ENCODE measurements around the gene TRIM72.
"Not testable (repeated sequence)": the region's sequence is repeated elsewhere in the genome, so short reads cannot be mapped to it uniquely, and the experiment has no call there.

TRIM72 gene

DNA sequence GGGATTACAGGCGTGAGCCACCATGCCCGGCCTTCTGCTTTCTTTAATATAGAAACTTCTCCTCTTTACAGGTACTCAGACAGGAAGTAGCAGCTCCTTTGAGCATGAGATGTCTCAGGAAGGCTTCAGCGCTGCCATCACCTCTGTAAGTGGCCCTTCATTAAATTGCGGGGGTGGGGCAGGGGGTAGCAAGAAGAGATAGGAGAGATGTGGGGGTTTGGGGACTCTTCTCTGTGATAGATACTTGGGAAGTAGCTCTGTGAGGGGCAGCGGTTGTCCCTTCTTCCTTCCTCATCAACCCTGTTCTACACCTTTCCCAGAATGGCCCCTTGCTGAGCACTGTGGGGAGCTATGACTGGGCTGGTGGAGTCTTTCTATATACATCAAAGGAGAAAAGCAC, 62.7 kb downstream of the TRIM72 start:
- TF ChIP-seq, protein P1, sequence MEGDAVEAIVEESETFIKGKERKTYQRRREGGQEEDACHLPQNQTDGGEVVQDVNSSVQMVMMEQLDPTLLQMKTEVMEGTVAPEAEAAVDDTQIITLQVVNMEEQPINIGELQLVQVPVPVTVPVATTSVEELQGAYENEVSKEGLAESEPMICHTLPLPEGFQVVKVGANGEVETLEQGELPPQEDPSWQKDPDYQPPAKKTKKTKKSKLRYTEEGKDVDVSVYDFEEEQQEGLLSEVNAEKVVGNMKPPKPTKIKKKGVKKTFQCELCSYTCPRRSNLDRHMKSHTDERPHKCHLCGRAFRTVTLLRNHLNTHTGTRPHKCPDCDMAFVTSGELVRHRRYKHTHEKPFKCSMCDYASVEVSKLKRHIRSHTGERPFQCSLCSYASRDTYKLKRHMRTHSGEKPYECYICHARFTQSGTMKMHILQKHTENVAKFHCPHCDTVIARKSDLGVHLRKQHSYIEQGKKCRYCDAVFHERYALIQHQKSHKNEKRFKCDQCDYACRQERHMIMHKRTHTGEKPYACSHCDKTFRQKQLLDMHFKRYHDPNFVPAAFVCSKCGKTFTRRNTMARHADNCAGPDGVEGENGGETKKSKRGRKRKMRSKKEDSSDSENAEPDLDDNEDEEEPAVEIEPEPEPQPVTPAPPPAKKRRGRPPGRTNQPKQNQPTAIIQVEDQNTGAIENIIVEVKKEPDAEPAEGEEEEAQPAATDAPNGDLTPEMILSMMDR (IDR thresholded peaks at IDR 0.05; ENCODE audit: low read depth, low read length, missing control alignments): no peak
- no peak for DNase-seq (ENCODE audit: low read depth)
- H3K4me3 ChIP-seq (ENCODE audit: low read depth, low read length): no peak overlapping the region

DNA sequence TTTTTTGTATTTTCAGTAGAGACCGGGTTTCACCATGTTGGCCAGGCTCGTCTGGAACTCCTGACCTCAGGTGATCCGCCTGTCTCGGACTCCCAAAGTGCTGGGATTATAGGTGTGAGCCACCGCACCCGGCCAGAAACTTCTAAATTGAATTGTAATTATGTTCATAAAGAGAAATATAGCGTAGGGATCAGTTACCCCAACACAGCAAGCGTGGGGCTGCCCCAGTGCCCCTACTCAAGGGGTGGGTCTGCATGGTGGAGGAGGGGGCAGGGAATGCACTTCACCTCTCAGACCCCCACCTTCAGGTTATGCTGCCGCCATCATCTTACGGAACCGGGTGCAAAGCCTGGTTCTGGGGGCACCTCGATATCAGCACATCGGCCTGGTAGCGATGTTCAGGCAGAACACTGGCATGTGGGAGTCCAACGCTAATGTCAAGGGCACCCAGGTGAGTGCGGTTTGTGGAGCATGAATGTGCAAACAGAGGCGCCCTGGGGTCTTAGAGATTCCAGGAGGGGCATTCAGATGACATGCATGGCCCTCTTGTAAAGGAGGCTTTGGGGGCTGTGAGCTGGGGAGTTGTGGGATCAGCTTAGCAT, 63.8 kb downstream of the TRIM72 start:
- no peak overlapping the region for H3K4me3 ChIP-seq (ENCODE audit: low read depth, low read length)
- TF ChIP-seq, protein P1 (IDR thresholded peaks at IDR 0.05; ENCODE audit: low read depth, low read length, missing control alignments): no peak
- no peak for DNase-seq (ENCODE audit: low read depth)

DNA sequence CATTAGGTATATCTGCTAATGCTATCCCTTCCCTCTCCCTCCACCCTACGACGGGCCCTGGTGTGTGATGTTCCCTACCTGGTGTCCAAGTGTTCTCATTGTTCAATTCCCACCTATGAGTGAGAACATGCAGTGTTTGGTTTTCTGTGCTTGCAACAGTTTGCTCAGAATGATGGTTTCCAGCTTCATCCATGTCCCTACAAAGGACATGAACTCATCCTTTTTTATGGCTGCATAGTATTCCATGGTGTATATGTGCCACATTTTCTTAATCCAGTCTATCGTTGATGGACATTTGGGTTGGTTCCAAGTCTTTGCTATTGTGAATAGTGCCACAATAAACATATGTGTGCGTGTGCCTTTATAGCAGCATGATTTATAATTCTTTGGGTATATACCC, 64.9 kb downstream of the TRIM72 start:
- H3K4me3 ChIP-seq (ENCODE audit: low read depth, low read length); DNase-seq (ENCODE audit: low read depth): not testable (repeated sequence)
